Cardiac muscle cell (in vitro differentiated cells and primary cell): ENCODE data around the gene RCBTB2. TPM values are rescaled to one million over a fixed set of nuclear protein-coding genes. Genes with fewer than 3 reads are reported as not detected.
A peak's percentile ranks its signal among the peaks of the same experiment; 100 is the strongest.

Experiments
- DNase-seq, 2 donors: peaks; one replicate each; pipeline versions ENCODE4 v3.0.0 to v3.0.0-alpha.2; 2010 to 2017; ENCODE audit warnings: low read depth in 1 of 2, low spot score in 1 of 2
- H3K27ac ChIP-seq: fragments of 200-600 bp; sonication (generic); 2 replicates; pipeline ENCODE4 v1.5.1; 2016
- H3K27me3 ChIP-seq: fragments of 200-600 bp; sonication (generic); 2 replicates; pipeline ENCODE4 v1.6.0; 2016; ENCODE audit warnings: control low read depth
- H3K36me3 ChIP-seq: fragments of 200-600 bp; sonication (generic); 2 replicates; pipeline ENCODE4 v1.5.1; 2016; ENCODE audit warnings: control low read depth
- H3K4me1 ChIP-seq: fragments of 200-600 bp; sonication (generic); 2 replicates; pipeline ENCODE4 v1.8.1; 2017; ENCODE audit warnings: low read depth, mild to moderate bottlenecking, mixed run types
- H3K4me3 ChIP-seq: fragments of 200-600 bp; sonication (generic); 2 replicates; pipeline ENCODE4 v1.5.1; 2016; ENCODE audit warnings: mild to moderate bottlenecking
- H3K9me3 ChIP-seq: fragments of 200-600 bp; sonication (generic); 2 replicates; pipeline ENCODE4 v1.5.1; 2017; ENCODE audit warnings: low read depth, mild to moderate bottlenecking, control low read depth
- CTCF ChIP-seq: IDR thresholded peaks from 2 replicates; pipeline ENCODE4 v1.5.1; 2012; ENCODE audit warnings: low read depth, mild to moderate bottlenecking, low read length
- polyA plus RNA-seq: library from polyadenylated mRNA; unstranded; fragments of >200 nt; fragmentation: Nextera tagmentation; extraction: Ambion mirVana; gene quantifications from 2 replicates; pipeline ENCODE4 v1.2.1, GENCODE V29; 2016
- total RNA-seq: library from RNA; depleted of rRNA; stranded (reverse); fragments of >200 nt; gene quantifications from 2 replicates; pipeline ENCODE4 v1.2.3, GENCODE V29; 2016

The RCBTB2 gene
- total and polyA plus RNA-seq, 2 experiments from 2014 or later: 10.0 to 15.4 TPM

GRCh38 chr13:48549658-48550057 lies 16.8 kb upstream of the RCBTB2 start:
- no peaks in the 10 kb centered on the region for H3K36me3 ChIP-seq
- no peak overlapping the region for H3K27ac ChIP-seq
- H3K9me3 ChIP-seq: no peaks in the 10 kb centered on the region
- H3K27me3 ChIP-seq: no peaks in the 10 kb centered on the region
- no peak for TF ChIP-seq CTCF
- no peak for DNase-seq
- H3K4me3 ChIP-seq: no peak overlapping the region
- H3K4me1 ChIP-seq: no peaks in the 10 kb centered on the region

DNA sequence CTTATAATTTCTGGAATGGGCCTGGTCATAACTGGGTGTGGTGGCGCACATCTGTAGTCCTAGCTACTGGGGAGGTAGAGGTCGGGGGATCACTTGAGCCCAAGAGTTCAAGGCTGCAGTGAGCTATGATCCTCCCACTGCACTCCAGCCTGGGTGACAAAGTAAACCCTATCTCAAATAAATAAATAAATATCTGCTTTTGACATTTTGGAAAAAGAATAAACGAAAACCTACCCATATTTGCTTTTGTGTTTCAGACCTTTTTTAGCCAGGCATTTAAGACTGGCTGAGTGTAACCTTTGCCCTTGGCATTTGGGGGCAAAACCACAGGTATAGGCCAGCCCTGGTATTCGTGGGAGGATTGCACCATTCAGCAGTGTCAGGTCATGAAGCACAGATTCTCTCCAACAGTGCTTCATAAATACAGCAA lies 14.8 kb upstream of the RCBTB2 start:
- Histone ChIP-seq H3K27me3 (no peaks in the 10 kb centered on the region), H3K36me3 (no peaks in the 10 kb centered on the region), H3K4me3 (no peak overlapping the region), H3K4me1 (peaks cover 9% of the 10 kb centered on the region), H3K27ac (no peak overlapping the region), H3K9me3 (no peaks in the 10 kb centered on the region)
- DNase-seq: no peak
- no peak for TF ChIP-seq CTCF

DNA sequence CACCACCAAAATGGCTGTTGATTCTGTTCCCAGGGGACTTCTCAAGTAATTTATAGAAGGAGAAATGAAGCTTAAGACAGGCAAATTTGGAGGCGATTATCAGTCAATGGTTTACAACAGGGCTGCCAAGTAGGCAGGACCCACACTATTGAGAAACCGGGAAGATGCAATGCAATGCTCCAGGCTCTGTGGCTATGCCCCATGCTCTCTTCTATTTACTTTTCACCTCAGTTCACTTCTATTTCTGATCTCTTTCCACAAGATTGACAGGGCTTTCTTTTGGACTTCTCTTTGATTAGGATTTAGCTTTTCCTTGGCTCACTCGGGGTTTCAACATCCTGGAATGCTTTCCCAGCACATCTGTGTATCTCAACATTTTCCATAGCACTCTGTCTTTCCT lies 12.7 kb upstream of the RCBTB2 start:
- peaks cover 23% of the 10 kb centered on the region for H3K4me1 ChIP-seq

GRCh38 chr13:48542581-48543341 lies 9.9 kb upstream of the RCBTB2 start:
- Histone ChIP-seq H3K27ac (peak overlapping the region; percentile 91), H3K4me3 (no peak overlapping the region)
- peak; percentile 56 to 74 for DNase-seq

More for the DNA sequence above, 12.7 kb upstream of the RCBTB2 start:
- H3K9me3 ChIP-seq: no peaks in the 10 kb centered on the region
- H3K4me3 ChIP-seq: no peak overlapping the region
- H3K27me3 ChIP-seq: no peaks in the 10 kb centered on the region
- no peak overlapping the region for H3K27ac ChIP-seq
- no peak for DNase-seq
- no peaks in the 10 kb centered on the region for H3K36me3 ChIP-seq
- no peak for TF ChIP-seq CTCF

DNA sequence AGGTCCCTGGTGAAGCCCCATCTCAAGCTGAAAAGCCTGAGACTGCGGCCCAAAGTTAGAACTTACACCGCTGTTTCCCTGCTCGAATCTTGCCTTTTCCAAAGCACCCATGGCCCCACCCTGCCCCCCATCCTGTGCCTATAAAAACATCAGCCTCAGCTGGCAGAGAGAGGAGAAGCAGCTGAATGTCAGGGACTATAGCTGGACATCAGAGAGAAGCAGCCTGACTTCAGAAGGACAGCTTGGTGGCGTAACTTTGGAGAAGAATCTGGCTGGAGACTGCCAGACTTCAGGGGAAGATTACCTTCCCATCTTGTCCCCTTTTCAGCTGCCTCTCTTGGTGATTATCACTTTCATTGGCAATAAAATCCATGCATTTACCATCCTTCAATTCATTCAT lies 9.3 kb upstream of the RCBTB2 start:
- Histone ChIP-seq H3K9me3 (no peaks in the 10 kb centered on the region), H3K27me3 (no peaks in the 10 kb centered on the region), H3K36me3 (no peaks in the 10 kb centered on the region), H3K4me1 (peaks cover 23% of the 10 kb centered on the region), H3K27ac (peak overlapping the region; percentile 91), H3K4me3 (no peak overlapping the region)
- DNase-seq: no peak
- no peak for TF ChIP-seq CTCF

More at GRCh38 chr13:48542581-48543341, 9.9 kb upstream of the RCBTB2 start:
- H3K4me1 ChIP-seq: peaks cover 23% of the 10 kb centered on the region
- TF ChIP-seq CTCF: peak; percentile 11
- H3K36me3 ChIP-seq: no peaks in the 10 kb centered on the region
- H3K9me3 ChIP-seq: no peaks in the 10 kb centered on the region
- H3K27me3 ChIP-seq: no peaks in the 10 kb centered on the region
